Measurements from ENCODE around the gene CLASP1. TPM values are rescaled to one million over a fixed set of nuclear protein-coding genes. Genes with fewer than 3 reads are reported as not detected.

Gene CLASP1
- total RNA-seq, 1 experiment from 2014 or later, result 45.9 TPM

DNA sequence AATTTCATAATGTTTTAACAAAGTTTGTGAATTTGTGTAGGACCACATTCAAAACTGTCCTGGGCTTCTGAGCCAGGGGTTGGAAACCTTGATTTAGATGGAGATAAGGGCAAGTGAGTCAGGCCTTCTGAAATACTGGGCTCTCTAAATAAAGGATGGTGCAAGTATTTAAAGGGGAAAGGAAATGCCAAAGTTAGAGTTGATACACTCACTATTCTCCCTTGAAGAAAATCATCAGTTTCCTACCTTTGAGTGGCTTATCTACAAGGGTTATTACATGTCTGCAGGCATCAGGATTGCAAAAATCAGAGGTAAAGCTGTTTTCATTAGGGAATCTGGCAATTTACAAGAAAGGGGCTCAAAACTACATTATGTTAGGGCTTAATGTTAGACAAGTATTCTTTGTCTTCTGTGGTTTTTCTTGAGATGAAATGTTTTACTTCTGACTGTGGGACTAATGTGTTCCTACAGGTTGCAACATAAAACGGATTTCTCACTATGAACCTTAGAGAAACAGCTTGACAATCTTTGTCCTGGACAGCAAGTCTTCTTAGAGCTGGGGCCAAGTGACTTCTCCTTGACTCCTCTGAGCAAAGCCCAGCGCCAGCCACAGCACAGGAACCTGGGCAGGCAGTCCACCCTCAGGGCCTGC is 87.5 kb downstream of the CLASP1 start:
- Histone ChIP-seq H2BK120ac (ENCODE audit: low read depth, low read length, poor library complexity, severe bottlenecking) (no peak overlapping the region), H3K4ac (ENCODE audit: low read depth, low read length) (no peak overlapping the region), H3K4me1 (ENCODE audit: insufficient read depth, low read length) (no peaks in the 10 kb centered on the region; the same call in 1 of the 2 replicates), H2BK12ac (ENCODE audit: insufficient read length, low read depth, low read length) (no peak overlapping the region), H3K18ac (ENCODE audit: insufficient read length, low read depth, low read length) (no peak overlapping the region), H2AFZ (ENCODE audit: low read length) (no peak overlapping the region), H3T11ph (ENCODE audit: low read length) (no peak overlapping the region), H4K91ac (ENCODE audit: insufficient read length, low read depth, low read length) (no peak overlapping the region), H2AK5ac (ENCODE audit: insufficient read length, low read length) (no peak overlapping the region), H2BK20ac (ENCODE audit: low read depth, low read length, poor library complexity, severe bottlenecking) (no peak overlapping the region), H3K14ac (ENCODE audit: insufficient read depth, low read length) (no peak overlapping the region), H4K8ac (replicated peaks; ENCODE audit: insufficient read length, low read depth, low read length) (no peak overlapping the region), H3K79me1 (ENCODE audit: insufficient read depth, low read depth, low read length, poor library complexity, severe bottlenecking) (no peaks in the 10 kb centered on the region), H3K23me2 (ENCODE audit: insufficient read length, low read depth, low read length, poor library complexity, severe bottlenecking) (no peaks in the 10 kb centered on the region), H3K9ac (ENCODE audit: extremely low read depth, insufficient read length, low read length) (no peak overlapping the region), H4K20me1 (ENCODE audit: control insufficient read depth, insufficient read depth, insufficient read length) (no peaks in the 10 kb centered on the region), H3K9me3 (ENCODE audit: control insufficient read depth, low read depth, low read length) (peaks cover 9% of the 10 kb centered on the region), H2BK5ac (ENCODE audit: insufficient read length, low read length) (no peak overlapping the region), H2BK15ac (ENCODE audit: low read depth, low read length) (no peak overlapping the region), H3K56ac (ENCODE audit: insufficient read length, low read depth, low read length) (no peak overlapping the region), H4K5ac (ENCODE audit: insufficient read length, low read depth, low read length) (no peak overlapping the region), H3K27me3 (ENCODE audit: insufficient read depth, low read length) (no peaks in the 10 kb centered on the region), H3K4me2 (ENCODE audit: insufficient read depth, insufficient read length, low read length) (no peak overlapping the region), H3K23ac (ENCODE audit: insufficient read length, low read depth, low read length) (no peak overlapping the region), H3K27ac (ENCODE audit: insufficient read length, low read depth, low read length) (no peak overlapping the region), H3K79me2 (ENCODE audit: insufficient read depth, low read length) (peaks cover 4% of the 10 kb centered on the region; the same call in 1 of the 2 replicates)
- Mint-ChIP-seq H3K4me3 (no peak overlapping the region), H3K4me1 (peaks cover 17 to 19% of the 10 kb centered on the region in 2 experiments), H3K36me3 (ENCODE audit: insufficient read depth in 1 of 3, low read depth in 3 of 3) (peaks cover 11 to 21% (median 13%) of the 10 kb centered on the region in 3 experiments; a peak in 6 of 7 replicates), H3K27me3 (ENCODE audit: low read depth) (no peaks in the 10 kb centered on the region), H3K9me3 (peaks cover 14 to 20% of the 10 kb centered on the region in 2 experiments), H3K27ac (no peak overlapping the region)
- TF ChIP-seq, protein P1, sequence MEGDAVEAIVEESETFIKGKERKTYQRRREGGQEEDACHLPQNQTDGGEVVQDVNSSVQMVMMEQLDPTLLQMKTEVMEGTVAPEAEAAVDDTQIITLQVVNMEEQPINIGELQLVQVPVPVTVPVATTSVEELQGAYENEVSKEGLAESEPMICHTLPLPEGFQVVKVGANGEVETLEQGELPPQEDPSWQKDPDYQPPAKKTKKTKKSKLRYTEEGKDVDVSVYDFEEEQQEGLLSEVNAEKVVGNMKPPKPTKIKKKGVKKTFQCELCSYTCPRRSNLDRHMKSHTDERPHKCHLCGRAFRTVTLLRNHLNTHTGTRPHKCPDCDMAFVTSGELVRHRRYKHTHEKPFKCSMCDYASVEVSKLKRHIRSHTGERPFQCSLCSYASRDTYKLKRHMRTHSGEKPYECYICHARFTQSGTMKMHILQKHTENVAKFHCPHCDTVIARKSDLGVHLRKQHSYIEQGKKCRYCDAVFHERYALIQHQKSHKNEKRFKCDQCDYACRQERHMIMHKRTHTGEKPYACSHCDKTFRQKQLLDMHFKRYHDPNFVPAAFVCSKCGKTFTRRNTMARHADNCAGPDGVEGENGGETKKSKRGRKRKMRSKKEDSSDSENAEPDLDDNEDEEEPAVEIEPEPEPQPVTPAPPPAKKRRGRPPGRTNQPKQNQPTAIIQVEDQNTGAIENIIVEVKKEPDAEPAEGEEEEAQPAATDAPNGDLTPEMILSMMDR (conservative IDR thresholded peaks at IDR 0.05), result no peak
- no peak for DNase-seq
- WGBS (ENCODE audit: extremely low coverage, insufficient read length, low lambda C conversion rate), result no CpG with 5 or more reads among the region's 2 CpGs

Data from H9 (cell line).